GM19023 (cell line): ENCODE measurements around the gene TNNI3K.

Source experiments
- ATAC-seq: cut with Tn5 transposase; IDR thresholded peaks from one replicate; pipeline ENCODE4 v1.9.1; 2021; ENCODE audit warnings: mild to moderate bottlenecking, moderate library complexity; ENCODE audit not compliant: unreplicated experiment

The TNNI3K gene

DNA sequence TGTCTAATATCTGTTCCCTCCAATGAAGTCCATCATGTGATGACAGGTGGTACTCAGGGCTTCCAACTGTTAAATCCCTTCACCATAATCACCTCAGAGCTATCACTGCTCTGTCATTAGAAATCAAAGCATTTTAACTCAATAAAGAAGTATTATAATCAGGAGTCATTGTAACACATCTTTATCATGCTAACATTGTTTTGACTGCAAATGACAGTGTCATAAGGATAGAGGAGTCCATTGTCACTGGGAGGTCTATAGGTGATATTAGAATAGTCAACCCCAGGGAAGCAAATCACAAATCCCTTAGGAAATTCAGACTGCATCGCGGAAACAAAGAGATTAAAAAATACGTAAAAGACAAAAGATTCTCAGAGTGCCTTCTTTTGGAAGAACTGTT lies 246.4 kb downstream of the TNNI3K start:
- no peak for ATAC-seq

DNA sequence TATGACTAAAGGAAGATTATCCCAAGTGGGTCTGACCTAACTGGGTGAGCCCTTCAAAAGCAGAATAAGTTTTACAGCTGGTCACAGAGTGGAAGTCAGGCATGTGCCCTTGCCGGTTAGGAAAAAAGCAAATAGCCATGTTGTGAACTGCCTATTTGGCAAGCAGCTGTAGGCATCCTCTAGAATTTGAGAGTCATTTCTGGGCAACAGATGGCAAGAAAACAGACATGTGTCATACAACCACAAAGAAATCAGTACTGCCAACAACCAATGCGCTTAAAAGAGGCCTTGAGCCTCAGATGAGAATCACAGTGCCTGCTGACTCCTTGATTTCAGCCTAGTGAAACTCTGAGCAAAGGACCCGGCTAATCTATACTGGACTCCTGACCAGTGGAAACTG lies 250.4 kb downstream of the TNNI3K start:
- ATAC-seq: no peak

GRCh38 chr1:74486036-74486435 lies 250.8 kb downstream of the TNNI3K start:
- ATAC-seq: no peak

GRCh38 chr1:74496669-74497068 lies 261.5 kb downstream of the TNNI3K start:
- no peak for ATAC-seq

- no peak for ATAC-seq
Measured at GRCh38 chr1:74498901-74499300, 263.7 kb downstream of the TNNI3K start.

GRCh38 chr1:74502432-74502831 lies 267.2 kb downstream of the TNNI3K start:
- no peak for ATAC-seq

GRCh38 chr1:74502858-74503257 lies 267.7 kb downstream of the TNNI3K start:
- ATAC-seq: no peak

DNA sequence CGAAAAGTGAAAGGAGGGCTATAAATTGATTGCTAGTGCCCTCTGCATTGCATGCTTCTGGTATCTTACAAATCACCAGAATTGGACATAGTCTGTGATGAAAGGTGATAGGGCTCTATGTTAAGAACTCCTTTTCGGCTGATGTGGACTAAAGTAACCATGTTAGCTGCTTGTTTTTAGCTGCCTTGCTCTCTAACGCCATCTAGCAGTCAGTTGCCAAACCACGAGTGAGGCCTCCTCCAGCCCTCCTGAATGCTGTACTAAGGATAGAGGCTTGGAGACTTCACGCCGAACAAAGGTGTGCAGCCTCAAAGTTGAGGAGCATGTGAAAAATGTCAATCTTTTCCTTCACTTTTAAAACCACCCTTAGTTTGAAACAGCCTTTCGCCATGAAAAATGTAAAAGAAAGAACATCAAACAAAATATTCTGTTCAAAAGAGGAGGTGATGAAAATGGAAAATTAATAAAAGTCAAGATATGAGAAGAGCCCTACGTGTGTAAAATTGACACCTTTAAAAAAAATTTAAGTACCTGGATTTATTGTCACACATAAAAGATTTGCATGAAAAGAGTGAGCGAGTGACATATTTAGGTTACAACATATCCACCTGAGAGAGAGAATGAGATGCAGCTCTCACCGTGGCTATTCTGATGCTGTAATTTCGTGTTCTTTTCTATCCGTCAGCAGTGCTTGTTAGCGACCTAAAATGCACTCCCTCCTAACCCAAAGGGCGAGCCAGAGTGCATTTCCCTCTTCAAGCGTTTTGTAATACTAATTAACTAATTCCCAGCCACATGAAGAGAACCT lies 269.1 kb downstream of the TNNI3K start:
- peak; percentile 95 for ATAC-seq

GRCh38 chr1:74504933-74505512 lies 269.8 kb downstream of the TNNI3K start:
- ATAC-seq: no peak

DNA sequence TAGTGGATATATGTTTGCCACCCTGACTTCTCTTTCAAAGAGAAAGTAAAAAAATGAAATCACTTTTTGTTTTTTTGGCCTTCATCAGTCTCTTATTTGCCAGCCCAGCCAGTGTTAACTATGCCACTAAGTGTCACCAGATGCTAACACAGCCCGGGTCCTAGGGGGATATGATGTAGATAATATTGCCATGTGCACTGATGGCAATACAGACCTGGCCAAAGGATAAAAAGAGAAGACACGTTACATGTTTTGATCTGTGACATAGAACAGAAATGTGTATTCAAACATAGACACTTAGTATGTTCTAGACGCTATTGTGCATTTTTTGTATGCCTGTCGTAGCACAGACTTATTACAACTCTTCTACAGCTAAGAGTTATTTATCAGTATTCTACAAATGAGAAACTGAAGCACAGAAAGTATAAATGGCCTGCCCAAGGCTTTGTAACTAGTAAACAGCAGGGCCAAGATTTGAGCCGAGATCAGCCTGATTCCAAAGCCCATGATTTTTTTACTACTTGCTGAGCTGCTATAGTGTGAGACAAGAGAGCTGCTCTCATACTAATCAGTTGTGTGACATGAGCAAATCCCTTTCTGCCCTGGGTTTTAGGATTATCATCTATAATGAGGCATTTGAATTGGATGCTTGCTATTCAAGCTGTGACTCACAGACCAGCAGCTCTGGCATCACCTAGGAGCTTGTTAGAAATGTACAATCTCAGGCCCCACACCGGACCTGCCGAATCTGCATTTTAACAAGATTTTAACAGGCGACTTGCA lies 270.9 kb downstream of the TNNI3K start:
- ATAC-seq: no peak

DNA sequence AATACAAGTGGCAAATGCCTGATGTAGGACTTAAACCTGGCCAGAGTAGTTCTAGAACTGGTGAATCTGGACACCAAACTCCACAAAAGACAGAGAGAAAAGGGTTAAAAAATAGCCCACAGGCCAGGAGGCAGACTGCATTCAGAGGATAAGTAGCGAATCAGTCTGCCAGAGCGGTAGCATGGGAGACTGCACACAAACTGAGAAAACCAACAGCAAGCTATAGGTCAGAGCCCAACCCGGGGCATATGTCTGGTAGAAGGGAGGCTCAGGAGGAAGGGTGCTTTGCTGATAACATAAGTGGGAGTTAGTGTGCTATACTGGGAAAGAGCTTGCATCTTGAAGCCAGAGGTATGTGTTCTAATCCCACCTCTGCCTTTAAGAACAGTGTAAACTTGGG lies 273.3 kb downstream of the TNNI3K start:
- ATAC-seq: no peak

GRCh38 chr1:74512170-74512915 lies 277.2 kb downstream of the TNNI3K start, which contains the start of gene LRRC53:
Gene LRRC53 (minus strand): TSS chr1:74512611. CDS start chr1:74483349, 29,262 bp downstream.
- no peak for ATAC-seq

- no peak for ATAC-seq
Measured at GRCh38 chr1:74513411-74514300, 278.5 kb downstream of the TNNI3K start.

GRCh38 chr1:74517599-74518051 lies 282.4 kb downstream of the TNNI3K start:
- peak; percentile 71 for ATAC-seq

DNA sequence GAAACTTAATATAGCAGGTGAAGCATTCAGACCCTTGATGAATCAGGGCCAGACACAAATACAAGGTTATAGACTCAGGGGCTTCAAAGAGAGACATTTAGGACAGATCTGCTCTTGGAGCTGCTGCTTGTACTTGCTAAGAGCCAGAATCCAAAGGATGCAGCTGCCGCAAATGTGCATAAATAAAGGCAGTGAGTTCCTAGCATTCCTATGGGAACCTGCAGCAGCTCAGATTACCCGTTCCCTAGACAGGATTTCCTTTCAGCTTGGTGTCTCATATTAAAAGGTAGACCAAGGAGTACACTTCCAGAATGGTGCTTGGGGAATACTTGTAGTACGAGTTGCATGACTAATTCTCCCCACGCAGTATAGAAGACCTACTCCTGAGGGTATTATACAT lies 287.0 kb downstream of the TNNI3K start:
- ATAC-seq: no peak

GRCh38 chr1:74523873-74524480 lies 288.8 kb downstream of the TNNI3K start:
- ATAC-seq: no peak

DNA sequence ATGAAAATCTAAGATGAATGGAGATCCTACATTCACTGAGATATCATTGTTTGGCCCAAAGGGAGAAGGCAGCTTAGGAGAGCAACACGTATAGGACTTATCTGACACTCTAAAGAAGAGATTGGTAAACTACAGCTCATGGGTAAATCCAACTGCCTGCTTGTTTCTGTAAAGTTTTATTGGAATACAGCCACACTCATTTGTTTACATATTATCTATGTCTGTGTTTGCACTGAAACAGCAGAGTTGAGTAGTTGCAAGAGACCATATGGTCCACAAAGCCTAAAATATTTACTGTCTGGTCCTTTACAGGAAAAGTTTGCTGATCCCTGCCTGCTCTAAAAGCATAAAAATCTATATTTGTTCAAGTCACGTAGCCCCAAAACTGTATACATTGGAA lies 291.5 kb downstream of the TNNI3K start:
- no peak for ATAC-seq

- no peak for ATAC-seq
Measured at GRCh38 chr1:74528123-74528522, 292.9 kb downstream of the TNNI3K start.

GRCh38 chr1:74530892-74531291 lies 295.7 kb downstream of the TNNI3K start:
- no peak for ATAC-seq
